GM19351 (cell line): ENCODE results near the gene PDE11A.
A peak's percentile ranks its signal among the peaks of the same experiment; 100 is the strongest.
"Not testable (repeated sequence)": the region's sequence is repeated elsewhere in the genome, so short reads cannot be mapped to it uniquely, and the experiment has no call there.

Experiments used
- ATAC-seq: cut with Tn5 transposase; IDR thresholded peaks from one replicate; pipeline ENCODE4 v1.9.1; 2021; ENCODE audit warnings: mild to moderate bottlenecking, moderate library complexity; ENCODE audit not compliant: unreplicated experiment

Gene PDE11A

DNA sequence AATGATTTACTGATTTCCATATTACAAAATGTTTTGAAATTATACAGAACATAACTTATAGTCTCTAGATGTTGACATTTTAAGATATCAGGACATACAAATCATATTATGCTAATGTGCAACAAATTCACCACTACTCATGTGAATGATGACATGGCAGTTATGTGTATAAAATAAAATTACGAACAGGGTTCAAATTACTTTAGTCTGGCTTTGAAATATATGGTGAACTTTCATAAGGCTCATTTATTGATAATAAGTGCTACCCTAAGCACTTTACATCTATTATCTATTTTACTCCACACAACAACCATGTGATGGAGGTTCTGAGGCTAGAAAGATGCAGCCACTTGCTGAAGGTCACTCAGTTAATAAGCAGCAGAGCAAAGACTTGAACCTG lies 62.8 kb downstream of the PDE11A start:
- no peak for ATAC-seq

- ATAC-seq, result no peak
Observed at GRCh38 chr2:178008636-178009289, 63.8 kb downstream of the PDE11A start.

GRCh38 chr2:178006710-178007109 lies 65.9 kb downstream of the PDE11A start:
- no peak for ATAC-seq

DNA sequence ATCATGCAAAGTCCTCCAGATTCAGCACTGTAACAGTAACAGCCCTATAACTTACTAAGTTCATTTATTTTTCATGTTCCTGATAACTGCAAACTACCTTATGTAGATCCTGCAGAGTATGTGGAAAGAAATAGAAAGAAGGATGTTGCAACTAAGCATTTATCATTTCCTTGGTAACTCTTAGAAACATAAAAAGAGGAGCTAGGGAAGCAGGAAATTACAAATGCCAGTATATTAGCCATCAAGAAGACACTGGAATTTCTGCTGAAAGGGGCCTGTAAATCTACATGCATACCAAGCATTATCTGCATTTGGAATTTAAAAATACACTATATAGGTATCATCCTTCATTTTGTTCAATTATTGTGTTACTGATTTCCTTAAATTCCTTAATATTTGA lies 66.8 kb downstream of the PDE11A start:
- no peak for ATAC-seq

GRCh38 chr2:178002038-178002437 lies 70.5 kb downstream of the PDE11A start:
- ATAC-seq, result no peak

- no peak for ATAC-seq
Observed at GRCh38 chr2:177998996-177999395, 73.6 kb downstream of the PDE11A start.

- ATAC-seq, result no peak
Observed at GRCh38 chr2:177998006-177998405, 74.6 kb downstream of the PDE11A start.

GRCh38 chr2:177992992-177993391 lies 79.6 kb downstream of the PDE11A start:
- no peak for ATAC-seq

DNA sequence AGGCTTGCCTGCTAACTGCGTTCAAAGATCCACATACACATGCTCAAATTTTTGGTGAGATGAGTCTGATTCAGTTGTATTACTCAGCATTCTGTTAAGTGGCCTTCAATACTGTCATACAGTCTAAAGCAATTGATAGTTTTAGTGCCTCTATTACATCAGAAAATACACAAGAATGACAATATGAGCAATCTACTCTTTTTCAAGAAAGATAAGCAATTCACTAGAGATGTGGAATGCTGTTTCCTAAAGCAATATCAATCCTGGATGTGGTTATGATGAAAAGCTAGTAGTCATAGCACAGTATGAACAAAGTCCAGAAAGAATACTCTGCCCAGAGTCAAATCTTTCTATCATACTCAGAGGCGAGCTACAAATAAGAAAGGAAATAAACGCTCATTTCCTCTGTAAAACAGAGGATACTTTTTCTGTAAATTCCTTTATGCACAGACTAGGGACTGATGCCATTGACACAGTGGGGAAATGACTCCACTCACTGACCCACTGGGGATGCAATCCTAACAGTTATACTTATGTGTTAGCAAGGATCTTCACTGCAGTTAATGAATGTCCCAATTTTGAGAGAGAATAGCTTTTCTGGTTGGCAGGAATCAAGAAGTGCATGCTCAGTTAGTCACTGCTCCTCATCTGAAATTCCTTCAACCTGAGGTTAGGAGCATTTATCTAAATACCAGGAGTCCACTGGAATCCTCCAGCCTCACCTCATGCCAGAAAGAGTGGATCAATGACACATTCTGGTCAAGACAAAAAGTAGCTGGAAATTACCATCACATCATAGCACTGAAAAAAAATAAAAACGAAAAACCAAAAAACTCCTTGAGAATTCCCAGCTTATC lies 83.3 kb downstream of the PDE11A start:
- ATAC-seq, result no peak

DNA sequence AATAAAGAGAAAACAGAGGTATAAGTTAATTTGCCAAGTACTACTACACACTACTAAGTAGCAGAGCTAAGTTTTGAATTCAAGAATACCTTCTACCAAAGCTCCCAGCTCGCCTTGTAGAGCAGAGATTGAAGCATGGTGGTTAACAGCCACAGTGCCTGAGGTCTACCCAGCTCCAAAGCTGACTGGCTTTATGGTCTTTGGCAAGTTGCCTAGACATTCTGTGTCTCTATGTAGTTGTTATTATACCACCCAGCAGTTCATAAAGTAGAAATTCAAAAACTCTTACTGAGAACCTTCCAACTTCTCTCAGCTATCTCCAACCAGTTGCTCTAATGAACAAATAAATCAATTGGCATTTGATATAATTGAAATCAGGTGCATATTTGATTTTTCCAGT lies 87.8 kb downstream of the PDE11A start:
- ATAC-seq, result no peak

DNA sequence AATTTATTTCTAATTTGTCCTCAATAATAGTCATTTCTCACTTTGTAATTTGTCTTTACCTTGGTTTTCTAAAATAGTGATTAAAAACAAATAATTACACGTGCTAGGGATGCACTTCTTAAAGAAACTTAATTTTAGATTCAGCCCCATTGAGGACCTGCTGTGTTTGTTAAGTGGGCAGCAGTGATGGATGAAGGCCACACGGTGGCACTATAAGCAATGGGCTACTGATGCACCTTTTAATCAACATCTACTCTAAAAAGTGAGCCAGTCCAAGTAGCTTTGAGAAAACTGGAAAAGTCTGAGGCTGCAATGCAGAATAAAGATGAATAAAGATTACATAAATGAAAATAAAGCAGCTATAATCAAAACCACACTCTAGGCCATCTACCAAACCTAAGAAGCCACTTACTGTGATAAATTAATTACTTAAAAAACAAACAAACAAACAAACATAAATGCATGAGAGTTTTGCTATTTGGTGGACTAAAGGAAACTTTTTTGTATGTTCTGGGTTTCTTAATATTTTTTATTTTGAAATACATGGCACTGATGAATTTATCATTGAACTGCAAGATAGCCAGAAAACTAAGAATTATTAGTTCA lies 89.3 kb downstream of the PDE11A start:
- ATAC-seq, result peak; percentile 97

- ATAC-seq, result no peak
Observed at GRCh38 chr2:177972782-177973181, 99.8 kb downstream of the PDE11A start.

GRCh38 chr2:177972123-177972522 lies 100.5 kb downstream of the PDE11A start:
- ATAC-seq, result no peak

GRCh38 chr2:177970670-177971454 lies 101.7 kb downstream of the PDE11A start:
- ATAC-seq, result no peak

GRCh38 chr2:177964892-177965291 lies 107.7 kb downstream of the PDE11A start:
- no peak for ATAC-seq

DNA sequence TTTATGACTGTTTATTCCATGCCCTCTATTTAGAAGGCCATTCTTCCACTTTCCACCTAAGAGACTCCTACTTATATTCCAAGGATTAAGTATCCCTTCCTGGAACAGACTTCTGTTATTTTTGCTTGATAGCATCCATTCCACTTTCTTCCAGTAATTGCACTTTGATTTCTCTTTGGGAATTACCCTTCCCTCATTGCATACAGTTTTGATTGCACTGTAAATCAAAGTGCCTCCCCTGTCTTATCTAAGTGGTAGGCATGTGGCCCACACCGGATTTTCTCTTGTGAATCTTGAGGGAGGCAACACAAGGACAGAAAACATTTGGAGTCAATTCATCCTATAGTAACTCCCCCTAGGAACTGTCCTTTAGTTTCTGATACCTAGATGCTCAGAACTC lies 120.4 kb downstream of the PDE11A start:
- ATAC-seq, result no peak

DNA sequence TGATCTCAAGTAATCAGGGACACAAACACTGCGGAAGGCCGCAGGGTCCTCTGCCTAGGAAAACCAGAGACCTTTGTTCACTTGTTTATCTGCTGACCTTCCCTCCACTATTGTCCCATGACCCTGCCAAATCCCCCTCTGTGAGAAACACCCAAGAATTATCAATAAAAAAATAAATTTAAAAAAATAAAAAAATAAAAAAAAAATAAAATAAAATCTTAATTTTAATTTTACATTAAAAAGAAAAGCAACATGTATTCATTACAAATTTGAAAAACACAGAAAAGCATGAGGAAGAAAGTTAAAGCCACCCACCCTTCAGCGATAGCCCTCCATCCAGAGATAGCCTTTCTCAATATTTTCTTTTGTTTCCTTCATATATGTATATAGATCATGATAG lies 125.0 kb downstream of the PDE11A start:
- ATAC-seq, result not testable (repeated sequence)

DNA sequence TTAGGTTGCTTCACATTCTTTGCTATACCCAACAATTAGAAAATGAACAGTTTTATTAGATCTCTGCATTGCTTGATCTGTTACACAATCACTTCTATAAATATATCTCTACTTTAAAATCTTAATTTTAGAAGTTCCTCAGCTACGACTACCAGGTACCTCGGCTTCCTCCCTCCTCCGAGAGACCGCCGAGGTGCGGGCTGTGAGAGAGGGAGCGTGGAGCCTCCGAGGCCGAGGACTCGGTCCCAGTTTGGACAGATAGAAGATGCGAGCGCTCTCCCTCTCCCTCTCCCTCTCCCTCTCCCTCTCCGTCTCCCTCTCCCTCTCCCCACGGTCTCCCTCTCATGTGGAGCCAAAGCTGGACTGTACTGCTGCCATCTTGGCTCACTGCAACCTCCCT lies 128.0 kb downstream of the PDE11A start:
- not testable (repeated sequence) for ATAC-seq

- ATAC-seq, result no peak
Observed at GRCh38 chr2:177942731-177943130, 129.8 kb downstream of the PDE11A start.

DNA sequence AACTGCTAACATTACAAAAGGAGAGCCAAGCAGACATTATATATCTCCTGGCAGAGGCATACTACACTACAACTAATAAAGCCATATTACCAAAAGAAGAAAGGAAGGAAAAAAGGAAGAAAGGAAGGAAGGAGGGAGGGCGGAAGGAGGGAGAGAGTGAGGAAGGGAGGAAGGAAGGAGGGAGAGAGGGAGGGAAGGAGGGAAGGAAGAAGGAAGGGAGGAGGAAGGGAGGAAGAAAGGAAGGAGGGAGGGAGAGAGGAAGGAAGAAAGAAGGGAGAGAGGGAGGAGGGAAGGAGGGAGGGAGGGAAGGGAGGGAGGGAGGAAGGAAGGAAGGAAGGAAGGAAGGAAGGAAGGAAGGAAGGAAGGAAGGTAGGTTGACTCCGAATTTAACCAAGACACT lies 133.4 kb downstream of the PDE11A start:
- no peak for ATAC-seq

DNA sequence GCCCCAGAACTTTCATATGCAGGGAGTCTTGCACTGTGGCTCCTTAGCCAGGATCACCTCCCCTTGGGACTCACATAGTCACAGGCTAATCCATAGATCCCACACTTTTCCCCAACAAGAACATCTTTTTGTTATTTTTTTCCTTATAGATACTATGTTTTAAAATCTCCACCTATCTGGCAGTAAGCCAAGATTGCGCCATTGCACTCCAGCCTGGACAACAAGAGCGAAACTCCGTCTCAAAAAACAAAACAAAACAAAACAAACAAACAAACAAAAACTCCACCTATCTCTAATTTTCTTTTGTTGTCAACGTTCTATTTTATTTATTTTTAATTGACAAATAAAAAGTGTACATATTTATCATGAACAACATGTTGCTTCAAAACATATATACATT lies 141.7 kb downstream of the PDE11A start:
- ATAC-seq, result no peak
